HCEC 1CT (cell line): ENCODE results near the gene KIF1A.
"Not testable (repeated sequence)": the region's sequence is repeated elsewhere in the genome, so short reads cannot be mapped to it uniquely, and the experiment has no call there.

Experiments used
- DNase-seq: peaks from one replicate; pipeline ENCODE4 v3.0.0-alpha.2; 2017

Gene KIF1A

DNA sequence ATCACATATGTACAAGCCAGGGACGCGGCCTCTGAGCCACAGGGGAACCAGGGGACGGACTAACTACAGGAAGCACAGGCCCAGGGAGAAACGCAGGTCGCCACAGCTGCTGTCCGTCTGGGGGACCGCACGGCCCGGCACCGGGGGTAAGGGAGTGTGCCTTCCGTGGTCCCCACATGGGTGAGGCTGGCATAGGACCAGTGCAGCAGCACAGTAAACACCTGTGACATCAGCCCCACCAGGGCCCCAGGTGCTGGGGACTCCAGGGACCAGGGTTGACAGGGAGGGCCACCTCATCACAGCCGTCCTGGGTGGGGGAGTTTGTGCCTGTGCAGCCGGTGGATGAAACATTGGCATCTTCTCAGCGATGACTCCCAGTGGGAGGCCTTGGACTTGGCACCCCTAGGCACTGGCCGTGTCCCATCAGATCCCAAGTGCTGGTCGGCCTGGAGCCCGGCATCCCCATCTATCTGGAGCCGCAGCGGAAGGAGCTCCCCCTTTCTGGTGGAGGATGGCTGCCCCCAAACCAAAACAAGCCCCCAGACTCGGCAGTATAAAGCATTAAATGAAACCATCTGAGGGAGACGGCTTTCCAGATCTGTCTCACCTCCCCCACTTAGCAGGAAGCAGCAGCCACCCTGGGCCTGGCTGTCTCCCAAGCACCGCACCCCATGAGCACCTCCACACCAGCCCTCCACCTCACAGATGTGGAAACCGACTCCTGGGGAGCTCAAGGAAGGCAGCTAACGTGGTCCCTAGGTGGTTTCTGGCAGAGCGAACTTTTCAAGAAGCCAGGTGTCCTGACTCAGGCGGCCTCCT is 105.9 kb downstream of the KIF1A start:
- no peak for DNase-seq

DNA sequence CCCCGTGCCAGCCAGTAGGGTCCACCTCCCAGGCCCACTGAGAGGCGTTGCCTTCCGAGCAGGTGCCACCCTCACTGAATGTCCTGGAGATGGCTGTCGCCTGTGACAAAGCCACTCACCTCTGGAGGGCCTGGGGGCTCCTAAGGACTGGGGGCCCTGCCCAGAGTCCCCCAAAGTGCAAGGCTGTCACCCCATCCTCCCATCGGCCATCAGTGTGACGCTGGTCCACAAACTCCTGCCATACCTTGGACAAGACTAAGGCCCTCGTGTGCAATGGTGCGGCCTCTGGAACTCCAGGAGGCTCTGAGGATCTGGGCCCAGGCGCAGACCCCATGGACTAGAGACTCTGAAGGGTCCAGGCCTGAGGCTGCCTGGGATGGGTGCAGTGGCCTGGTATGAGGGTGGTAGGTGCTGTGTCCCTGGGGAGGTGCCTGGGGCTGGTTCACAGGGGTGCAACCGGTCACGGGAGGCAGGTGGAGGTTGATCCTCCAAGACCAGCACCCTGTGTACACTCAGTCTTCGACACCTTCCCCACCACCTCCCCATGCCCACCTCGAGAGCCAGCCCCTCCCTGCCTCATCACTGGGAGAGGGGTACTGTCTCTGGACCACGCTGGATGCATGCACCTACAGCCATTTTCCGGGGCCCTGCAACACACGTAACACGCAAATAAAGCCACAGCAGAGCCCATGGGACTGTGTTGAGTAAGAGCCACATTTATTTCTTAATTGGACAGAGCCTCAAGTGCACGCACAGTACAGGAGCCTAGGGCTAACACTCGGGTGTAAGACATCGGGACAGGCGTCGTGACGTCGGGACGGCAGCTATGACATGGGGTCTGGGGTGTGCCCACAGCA is 106.7 kb downstream of the KIF1A start:
- no peak for DNase-seq

DNA sequence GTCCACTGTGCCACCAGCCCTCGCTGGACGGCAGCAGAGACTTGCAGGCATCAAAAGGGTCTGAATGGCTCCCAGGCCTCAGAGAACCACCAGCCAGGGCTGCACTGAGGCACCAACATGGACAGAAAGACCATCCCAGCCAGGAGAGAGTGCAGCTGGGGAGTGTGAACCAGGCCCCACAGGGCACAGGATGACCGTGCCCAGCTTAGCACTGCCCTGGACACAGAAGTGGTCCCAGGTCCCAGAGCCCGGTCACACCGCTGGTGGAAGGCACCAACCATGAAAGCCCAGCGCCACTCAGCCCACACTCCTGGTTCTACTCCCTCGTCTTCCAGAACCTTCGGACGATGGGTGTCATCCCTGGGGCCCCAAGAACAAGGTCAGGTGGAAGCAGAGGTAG is 107.9 kb downstream of the KIF1A start:
- no peak for DNase-seq

DNA sequence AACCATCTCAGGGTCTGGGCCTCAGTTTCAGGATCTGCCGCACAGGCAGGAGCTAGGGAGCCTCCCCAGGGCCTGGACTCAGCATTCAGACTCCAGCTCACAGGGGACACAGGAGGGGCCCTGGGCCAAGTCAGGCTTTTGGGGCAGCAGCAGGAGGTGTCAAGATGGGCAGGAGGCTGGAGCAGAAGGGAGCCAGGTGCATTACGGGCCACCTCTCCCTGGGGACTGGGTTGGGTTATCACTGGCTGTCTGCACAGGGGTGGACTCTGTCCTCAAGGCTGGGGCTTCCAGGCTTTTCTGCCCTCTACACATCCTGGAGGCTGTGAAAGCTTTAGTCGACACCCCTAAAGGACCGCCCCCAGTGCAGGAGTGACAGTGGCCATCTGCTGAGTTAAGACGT is 108.3 kb downstream of the KIF1A start:
- no peak for DNase-seq

DNA sequence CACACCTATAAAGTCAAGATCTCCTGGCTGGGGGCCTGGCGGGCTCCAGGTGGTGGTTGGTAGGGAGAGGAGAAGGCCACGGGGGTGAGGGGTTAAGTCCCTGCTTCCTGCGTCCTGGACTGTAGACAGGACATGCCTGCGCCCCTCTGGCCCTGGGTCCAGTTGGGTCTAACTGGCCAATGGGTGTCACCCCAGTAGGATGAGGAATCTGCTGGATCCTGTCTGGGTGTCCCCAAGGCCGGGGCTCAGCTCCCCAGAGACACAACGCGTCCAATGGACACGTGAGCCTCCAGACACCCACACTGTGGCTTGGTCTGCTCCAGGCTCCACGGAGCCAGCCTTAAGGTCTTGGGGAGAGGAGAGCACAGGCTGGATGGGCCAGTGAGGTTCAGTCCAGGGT is 108.7 kb downstream of the KIF1A start:
- DNase-seq: no peak

DNA sequence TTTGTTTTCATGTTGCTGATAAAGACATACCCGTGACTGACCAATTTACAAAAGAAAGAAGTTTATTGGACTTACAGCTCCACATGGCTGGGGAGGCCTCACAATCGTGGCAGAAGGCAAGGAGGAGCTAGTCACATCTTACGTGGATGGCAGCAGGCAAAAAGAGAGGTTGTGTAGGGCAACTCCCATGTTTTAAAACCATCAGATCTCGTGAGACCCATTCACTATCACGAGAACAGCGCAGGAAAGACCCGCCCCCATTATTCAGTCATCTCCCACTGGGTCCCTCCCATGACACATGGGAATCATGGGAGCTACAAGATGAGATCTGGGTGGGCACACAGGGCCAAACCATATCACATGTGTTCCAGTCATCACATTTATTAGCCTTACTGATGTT is 111.6 kb downstream of the KIF1A start:
- DNase-seq: no peak

DNA sequence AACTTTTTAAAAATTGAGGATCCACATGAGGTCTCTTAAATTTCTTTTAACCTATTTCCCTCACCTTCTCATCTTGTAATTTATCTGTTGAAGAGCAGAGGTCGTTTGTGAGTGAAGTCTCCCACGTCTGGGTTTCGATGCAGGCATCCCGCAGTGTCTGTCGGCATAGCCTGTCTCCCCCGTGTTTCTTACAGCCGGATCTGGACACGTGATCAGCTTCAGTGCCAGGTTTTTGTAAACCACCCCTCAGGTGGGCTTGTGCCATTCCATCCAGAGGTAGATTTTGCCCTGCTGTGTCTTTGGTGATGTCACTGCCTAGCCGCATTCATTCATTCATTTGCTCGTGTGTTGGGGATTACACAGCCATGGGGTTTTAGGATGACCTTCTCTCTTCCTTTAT is 112.2 kb downstream of the KIF1A start:
- no peak for DNase-seq

DNA sequence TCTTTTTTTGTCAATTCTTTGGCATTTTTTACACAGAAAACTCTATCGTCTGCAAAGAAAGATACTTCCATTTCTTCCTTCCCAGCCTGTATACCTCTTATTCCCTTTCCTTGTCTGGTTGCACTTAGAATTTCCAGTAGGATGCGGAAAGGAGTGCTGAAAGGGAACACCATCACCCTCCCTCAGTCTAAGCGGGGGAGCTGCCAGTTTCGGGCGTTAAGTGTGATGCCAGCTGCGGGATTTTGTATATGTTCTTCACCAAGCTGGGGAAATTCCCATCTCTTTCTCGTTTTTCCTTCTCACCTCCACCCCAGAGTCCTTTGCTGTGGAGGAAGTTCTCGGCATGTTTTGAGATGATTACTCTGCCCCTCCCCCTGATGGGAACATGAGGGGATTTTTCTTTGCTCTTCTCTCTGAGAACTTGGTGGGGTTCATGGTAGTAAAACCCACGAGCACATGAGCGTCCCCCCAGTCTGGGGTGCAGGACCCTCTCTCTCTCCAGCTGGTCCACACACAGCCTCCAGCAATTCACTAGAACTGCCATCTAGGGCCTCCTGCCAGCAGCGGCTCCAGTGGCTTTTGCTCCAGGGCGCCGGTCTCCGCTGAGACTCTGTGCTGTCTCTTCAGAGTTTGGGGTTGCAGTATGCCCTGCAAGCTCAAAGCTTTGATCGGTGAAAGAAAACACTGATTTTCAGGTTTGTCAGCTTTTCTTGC is 112.8 kb downstream of the KIF1A start:
- no peak for DNase-seq

DNA sequence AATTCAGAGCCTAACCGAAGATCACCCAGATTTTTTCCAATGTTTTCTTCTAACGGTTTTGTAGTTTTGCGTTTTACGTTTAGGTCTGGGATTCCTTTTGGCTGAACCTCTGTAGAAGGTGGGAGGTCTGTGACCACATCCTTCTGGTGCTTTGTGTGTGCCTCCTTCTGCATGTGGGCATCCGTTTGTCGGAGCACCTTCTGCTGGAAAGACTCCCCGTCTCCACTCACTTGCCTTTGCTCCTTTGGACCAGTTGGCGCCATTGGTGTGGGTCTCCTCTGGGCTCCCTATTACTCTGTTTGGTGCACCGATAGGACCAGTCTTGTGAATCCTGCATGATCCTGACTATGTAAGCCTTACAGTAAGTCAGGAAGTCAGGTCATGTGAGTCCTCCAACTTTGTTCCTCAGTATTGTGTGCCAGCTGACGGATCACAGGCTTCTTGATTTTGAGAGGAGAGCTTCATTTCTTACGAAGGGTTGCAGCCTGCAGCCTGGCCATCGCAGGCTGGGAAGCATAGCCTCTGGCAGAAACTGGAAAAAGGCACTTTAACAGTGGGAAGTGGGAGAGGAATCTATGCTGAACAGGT is 114.7 kb downstream of the KIF1A start:
- DNase-seq: no peak

DNA sequence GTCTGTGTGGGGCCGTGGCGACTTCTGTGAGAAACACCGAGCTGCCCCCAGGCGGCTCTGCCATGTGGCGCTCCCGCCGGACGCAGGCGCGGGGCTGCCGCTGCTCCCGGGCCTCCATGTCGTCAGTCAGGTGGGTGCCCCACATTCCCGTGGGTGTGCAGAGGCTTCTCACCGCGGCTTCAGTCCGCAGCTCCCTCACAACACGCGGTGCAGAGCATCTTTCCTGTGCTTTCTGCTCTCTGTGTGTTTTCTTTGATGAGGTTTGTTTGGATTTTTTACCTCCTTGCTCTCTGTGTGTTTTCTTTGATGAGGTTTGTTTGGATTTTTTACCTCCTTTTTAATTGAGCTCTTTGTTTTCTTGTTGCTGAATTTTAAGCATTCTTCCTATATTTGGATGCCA is 115.4 kb downstream of the KIF1A start:
- DNase-seq: no peak

DNA sequence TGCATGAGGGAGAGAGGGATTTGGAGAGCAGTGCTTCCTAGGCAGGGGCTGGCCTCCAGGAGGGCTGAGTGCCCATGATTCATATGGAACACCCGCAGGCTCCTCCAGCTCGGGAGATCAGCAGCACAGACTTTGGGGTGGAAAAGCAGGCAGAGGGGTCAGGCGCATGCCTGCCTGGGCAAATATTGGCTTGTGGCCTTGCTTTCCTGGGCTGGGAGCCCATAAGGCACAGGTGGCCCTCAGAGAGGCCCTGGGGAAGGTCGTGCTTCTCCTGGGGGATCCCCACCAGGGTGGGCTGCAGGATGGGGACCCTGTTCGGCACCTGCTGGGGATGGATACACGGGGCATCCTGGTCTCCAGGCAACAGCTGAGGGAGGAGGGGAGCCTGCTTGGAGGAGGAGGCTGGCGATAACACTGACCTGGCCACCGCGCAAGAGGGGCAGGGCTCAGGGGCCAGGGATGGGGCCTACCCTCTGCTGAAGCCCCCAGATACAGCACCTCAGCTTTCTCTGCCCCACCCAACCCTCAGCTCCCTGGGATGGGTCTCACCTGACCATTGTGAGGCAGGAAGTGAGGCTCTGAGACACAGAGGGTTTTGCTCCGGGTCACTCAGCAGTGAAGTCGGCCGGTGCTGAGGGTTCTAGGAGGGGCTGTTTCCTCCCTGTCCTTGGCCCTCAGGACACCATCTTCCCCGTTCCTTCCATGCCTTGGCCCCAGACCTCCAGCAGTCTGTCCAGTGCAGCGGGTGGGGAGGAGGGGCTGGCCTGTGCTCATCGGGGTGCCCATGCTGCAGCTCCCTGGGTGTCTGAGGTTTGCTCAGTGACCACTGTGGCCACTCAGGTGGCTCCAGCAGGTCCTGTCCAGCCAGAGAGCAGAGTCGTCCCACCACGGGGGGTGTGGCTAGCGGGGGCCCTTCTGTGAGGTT is 116.3 kb downstream of the KIF1A start:
- DNase-seq: no peak

DNA sequence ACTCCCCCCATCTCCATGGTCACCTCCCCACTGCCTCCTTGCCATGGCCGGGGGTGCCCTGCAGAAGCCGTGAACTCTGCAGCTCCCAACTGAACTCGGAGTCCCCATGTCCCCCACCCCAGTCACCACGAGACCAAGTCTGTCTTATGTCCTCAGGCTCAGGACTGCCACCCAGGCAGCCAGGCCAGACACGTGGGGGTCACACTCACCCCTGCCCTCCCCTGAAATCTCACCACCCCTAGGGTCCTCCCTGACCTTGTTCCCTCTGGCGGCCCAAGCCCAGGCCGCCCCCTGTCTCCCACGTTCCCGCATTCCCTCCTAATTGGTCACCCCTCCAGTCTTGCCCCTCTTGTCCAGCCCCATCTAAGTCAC is 117.4 kb downstream of the KIF1A start:
- no peak for DNase-seq

DNA sequence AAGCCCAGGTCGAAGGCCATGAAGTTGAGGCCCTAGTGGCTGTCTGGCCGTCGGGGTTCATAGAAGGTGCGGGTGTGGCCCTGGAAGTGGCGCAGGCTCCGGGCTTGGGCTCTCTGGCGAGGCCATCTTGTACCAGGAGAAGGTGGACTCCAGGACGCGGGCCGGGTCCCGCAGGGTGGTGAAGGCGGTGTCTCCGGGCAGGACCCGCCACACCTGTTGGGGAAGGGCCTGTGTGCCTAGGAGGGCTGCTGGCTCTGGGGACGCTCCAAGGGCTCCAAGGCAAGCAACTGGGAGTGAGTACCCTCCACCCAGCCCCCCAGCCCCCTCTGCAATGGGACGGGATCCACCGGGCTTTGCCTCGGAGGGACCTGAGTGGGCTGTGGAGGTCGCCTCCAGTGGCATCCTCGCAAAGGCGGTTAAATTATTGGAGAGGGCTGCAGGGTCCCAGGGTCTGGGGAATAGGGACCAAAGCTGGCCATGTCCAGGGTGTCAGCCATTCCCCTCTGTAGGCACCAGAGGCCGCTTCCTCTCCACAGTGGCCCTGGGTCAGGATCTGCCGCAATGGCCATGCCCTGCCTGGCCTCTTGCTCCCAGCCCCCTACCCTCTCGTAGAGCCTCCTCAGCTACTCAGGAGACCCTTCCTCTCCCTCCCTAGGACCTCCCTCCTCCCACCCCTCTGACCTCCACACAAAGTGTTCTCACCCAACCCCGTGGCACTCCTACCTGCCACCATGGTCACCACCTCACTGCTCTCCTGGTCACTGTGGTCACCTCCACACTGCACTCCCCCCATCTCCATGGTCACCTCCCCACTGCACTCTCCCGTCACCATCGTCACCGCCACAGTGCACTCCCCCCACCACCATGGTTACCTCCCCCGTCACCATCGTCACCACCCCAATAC is 118.0 kb downstream of the KIF1A start:
- DNase-seq: no peak

DNA sequence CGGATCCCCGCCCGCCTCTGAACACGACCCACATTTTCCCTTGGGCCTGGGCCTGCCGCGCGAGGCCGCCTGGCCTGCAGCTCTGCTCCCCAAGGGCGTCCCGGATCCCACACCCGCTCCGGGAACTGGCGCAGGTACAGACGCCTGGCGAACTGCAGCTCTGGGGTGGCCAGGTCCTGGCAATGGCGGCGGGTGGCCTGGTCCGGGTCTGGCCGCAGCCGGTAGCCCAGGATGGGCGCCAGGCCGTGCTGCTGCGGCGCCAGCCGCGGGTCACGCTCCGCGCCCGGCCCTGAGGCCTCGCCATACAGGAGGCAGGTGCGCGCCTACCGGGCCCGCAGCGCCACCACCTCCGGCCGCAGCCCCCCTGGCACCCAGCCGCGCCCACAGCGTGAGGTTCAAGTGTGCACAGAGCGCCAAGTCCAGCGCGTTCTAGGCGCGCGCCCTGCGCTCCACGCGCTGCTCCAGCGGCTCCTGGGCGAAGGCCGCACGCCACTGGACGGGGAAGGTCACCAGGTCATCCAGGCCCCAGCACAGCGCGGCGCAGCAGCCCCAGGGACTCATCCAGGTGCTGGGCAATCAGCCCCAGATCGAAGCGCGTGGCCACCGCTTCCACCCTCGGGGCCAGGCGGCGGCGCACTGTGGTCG is 118.8 kb downstream of the KIF1A start:
- DNase-seq: no peak

DNA sequence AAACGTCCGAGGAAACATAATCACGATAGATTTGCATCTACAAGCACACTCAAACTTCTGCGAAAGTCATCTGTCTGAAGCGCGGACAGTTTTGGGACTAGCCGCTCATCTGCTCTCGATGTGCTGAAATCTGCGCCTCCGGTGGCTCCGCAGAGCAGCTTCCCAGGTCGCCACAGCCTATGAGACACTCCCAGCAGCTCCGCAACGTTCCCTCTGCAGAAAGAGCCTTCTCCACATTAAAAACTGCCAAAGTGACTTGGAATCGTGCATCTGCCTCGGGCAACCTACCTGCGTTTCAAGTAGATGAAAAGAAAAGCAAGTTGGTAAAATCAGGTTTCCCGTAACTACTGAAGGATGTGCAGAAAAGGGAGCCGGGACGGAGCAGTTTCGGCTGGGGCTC is 119.4 kb downstream of the KIF1A start:
- not testable (repeated sequence) for DNase-seq

DNA sequence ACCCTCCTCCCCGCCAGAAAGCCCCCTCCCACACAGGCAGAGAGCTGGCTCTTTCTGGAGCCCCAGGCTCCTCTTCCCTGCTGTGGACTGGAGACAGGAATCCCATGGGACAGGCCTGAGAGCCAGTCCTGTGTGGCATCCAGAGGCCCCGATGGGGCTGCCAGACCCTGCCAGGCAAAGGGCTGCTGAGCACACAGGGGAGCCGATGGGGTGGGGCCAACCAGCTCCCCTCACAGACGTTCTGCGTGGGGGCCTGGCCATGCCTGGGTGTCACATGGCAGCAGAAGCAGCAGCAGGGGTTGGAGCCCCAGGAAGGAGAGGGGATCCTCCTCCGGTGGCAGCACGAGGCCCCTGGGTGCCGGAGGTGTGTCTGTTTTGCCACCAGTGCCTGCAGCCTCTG is 120.2 kb downstream of the KIF1A start:
- not testable (repeated sequence) for DNase-seq

DNA sequence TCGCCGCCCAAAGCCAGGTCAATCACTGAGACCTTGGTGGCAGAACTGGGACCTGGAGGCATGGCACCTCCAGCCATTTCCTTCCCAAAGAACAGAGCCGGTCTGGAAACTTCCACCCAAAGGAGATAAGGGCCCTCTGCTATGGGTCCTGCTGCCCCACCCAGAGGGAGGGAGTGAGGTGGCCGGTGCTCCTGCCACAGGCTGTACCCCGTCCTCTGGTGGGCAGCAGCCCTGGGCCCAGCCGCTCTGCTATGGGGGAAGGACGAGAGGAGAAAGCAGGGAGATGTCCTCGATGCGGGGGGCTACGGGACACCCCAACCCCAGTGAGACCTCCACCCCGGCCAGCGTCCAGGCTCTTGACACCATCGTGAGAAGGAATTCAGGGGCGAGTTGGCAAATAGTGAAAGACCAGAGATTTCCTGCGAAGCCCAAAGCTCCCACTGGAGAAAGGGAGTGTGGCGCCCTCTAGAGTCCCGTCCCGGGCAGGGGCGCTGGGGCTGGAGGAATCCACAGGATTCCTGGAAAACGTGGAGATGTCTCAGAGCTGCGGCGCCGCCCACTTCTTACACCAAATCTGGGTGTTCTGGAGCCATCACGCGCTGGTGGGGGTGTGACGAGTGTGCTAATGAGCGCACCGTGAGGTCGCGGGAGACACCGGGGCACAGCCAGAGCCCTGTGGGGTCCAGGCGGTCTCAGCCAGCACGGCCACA is 121.0 kb downstream of the KIF1A start:
- not testable (repeated sequence) for DNase-seq

DNA sequence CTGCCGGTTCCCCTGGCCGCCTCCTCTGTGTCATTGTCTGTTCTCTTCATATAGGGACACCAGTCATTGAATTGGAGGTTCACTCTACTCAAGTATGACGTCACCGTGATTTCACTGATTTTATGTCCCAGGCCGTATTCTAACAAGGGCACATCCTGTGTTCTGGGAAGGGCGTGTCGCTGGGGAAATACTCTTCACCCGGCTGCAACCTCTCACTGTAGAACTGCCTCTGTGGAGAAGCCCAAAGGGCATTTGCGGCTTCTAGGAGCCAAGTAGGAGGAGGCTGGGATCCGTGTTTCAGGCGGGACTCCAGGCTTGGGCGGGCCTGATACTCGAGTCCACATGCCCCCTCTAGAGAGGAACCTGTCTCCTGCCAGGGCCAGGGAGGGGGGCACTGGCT is 123.5 kb downstream of the KIF1A start:
- DNase-seq: not testable (repeated sequence)

DNA sequence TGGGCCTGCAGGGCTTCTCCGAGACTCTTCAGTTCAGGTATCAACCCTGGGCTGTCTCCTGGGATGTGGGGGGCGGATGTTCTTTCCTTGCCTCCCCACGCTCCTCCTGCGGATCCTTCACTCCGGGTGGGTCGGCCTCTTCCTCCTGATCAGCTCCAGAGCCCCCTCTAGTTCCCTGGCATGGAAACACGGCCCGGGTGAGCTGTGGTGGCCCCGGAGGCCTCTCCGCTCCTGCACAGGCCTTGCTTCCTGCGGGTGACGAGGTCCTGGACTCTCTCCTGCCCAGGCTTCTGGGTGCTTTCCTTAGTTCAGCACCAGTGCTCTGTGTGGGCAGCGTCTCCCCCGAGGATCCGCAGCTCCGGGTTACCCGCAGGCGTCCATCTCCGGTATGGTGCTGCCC is 124.4 kb downstream of the KIF1A start:
- not testable (repeated sequence) for DNase-seq

DNA sequence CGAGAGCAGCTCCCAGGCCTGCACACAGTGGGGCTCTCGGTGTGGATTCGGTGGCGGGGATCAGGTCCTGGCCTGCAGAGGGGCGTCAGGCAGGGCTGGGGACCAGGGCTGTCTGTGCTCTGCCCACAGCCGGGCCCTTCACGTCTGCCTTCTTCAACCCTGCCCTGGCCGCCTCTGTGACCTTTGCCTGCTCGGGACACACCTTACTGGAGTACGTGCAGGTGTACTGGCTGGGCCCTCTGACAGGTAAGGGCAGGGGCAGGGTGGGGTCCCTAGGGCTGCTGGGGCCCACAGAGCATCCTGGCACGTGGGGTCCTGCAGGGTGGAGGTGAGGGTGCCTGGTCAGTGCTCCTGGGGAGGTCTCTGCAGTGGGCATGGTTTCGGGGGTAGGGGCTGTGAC is 125.7 kb downstream of the KIF1A start:
- not testable (repeated sequence) for DNase-seq
